ENCODE measurements around the gene TET1.
"Not testable (repeated sequence)": the region's sequence is repeated elsewhere in the genome, so short reads cannot be mapped to it uniquely, and the experiment has no call there.

Gene TET1

DNA sequence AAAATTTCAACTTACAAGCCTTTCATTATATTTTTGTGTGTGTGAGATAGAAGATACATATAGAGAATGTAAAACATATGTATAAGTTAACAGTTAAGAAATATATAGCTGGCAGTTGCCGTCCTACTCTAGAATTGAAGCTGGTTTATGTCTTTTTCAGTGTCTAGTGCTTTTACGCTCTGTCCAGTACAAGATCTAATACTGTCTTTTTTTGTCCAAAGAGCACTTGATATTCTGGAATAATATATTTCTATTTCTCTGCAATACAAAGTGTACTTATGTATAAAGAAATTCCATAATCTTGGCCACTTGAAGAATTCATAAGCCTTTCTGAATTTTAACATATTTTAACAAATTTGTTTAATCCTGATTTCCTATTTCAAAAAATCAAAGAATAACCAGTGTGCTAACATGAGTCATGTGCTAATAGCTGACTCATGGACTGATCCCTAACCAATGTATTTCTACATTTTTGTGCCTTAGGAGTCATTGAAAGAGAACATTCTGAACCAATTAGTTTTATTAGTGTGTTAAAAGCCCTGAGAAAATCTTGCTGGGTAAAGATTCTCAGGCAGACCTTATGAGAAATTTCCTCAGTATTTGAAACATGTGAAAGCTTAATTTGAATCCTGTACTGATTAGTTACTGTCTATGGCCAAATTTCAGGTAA, 87.7 kb downstream of the TET1 start:
- DNase-seq (ENCODE audit: low spot score in 2 of 2), result no peak
- no peaks in the 10 kb centered on the region for H3K27me3 ChIP-seq (ENCODE audit: low read depth)

DNA sequence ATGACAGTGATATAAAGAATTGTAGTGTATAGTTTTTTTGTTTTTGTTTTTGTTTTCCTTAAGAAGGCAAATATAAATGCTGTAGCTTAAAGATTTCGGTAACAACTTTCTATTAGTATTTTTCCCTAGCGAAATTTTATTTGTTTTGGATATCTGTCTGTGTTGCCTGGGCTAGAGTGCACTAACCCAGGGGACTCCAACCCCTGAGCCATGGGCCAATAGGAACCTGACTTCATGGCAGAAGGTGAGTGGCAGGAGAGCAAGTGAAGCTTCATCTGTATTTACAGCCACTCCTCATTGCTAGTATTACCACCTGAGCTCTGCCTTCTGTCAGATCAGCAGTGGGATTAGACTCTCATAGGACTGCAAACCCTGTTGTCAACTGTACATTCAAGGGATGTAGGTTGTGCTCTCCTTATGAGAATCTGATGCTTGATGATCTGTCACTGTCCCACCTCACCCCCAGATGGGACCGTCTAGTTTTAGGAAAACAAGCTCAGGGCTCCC, 95.5 kb downstream of the TET1 start:
- H3K4me3 ChIP-seq, result no peak overlapping the region
- no peaks in the 10 kb centered on the region for H3K27me3 ChIP-seq (ENCODE audit: low read depth)
- peaks cover 2% of the 10 kb centered on the region; the same call in 1 of the 2 replicates for H3K4me1 ChIP-seq
- H3K36me3 ChIP-seq (replicated peaks), result peaks cover 34% of the 10 kb centered on the region
- DNase-seq (ENCODE audit: low spot score in 2 of 2), result no peak
- in situ Hi-C loops (cut with MboI; ENCODE audit: low sequenced_read_pairs), result no loop called here
- H3K9me3 ChIP-seq, result no peaks in the 10 kb centered on the region

More for the DNA sequence above, 87.7 kb downstream of the TET1 start:
- Histone ChIP-seq H3K4me1 (peaks cover 17% of the 10 kb centered on the region), H3K4me3 (no peak overlapping the region), H3K9me3 (no peaks in the 10 kb centered on the region), H3K36me3 (replicated peaks) (peaks cover 39% of the 10 kb centered on the region)
- in situ Hi-C loops (cut with MboI; ENCODE audit: low sequenced_read_pairs), result no loop called here

DNA sequence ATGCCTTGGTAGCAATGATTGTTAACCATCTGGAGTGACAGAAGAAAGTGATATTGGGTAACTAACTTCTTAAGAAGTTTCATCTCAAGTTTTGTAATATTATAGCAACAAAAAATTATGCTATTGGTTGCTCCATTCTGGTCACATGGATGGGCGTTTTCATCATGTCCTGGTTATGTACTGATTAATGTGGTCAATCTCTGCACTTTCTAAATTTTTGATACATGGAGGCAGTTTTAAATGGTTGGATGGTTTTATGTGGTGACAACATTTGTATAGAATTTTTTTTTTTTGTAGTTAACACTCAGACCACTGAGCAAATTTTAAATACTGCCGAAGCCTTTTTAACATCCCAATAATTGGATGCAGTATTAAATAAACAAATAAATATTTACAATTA, 105.7 kb downstream of the TET1 start:
- DNase-seq (ENCODE audit: low spot score in 2 of 2), result no peak
- Histone ChIP-seq H3K36me3 (replicated peaks) (peaks cover 25% of the 10 kb centered on the region), H3K9me3 (no peaks in the 10 kb centered on the region), H3K4me1 (no peaks in the 10 kb centered on the region), H3K4me3 (no peak overlapping the region), H3K27me3 (ENCODE audit: low read depth) (no peaks in the 10 kb centered on the region)
- in situ Hi-C loops (cut with MboI; ENCODE audit: low sequenced_read_pairs), result no loop called here

DNA sequence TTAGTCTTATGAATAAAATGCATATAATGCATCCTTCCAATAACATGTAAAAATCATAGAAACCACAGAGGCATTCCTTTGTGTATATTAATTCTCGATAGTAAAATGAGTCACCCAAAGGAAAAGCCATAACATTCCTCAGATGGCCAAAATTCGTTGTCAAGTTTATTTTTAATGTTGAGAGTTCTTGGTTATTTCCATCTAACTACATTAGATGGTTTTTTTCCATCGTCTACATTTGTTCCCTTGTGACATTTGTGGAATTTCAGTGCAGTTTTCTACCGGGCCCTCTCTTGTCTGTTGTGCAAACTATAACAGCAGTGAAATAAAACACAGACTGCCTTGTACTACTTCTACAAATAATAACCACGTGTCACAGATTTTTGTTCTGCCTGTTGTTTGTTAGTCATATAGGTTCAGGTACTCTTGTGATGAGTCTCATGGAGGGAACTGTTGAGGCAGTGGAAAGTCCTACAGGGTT, 106.2 kb downstream of the TET1 start:
- Histone ChIP-seq H3K9me3 (no peaks in the 10 kb centered on the region), H3K4me1 (no peaks in the 10 kb centered on the region), H3K4me3 (no peak overlapping the region), H3K36me3 (replicated peaks) (peaks cover 27% of the 10 kb centered on the region), H3K27me3 (ENCODE audit: low read depth) (no peaks in the 10 kb centered on the region)
- DNase-seq (ENCODE audit: low spot score in 2 of 2), result no peak
- in situ Hi-C loops (cut with MboI; ENCODE audit: low sequenced_read_pairs), result no loop called here

DNA sequence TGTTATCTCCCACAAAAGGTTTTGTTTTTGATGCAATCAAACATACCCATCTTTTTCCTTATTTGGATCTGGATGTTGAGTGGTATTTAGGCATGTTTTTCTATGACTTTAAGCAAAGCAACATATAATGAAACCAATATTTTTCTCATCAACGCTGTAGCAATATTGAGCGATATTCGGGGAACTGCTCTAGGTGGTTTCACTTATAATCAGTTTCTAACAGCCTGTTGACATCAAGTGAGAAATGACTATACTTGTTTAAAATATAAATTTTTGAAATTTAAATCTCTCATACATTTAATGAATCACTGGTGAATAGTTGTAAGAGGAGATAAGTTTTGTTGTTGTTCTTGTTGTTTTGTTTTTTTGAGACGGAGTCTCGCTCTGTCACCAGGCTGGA, 108.1 kb downstream of the TET1 start:
- Histone ChIP-seq H3K4me3 (no peak overlapping the region), H3K36me3 (replicated peaks) (peaks cover 33% of the 10 kb centered on the region), H3K27me3 (ENCODE audit: low read depth) (no peaks in the 10 kb centered on the region), H3K4me1 (no peaks in the 10 kb centered on the region), H3K9me3 (no peaks in the 10 kb centered on the region)
- DNase-seq (ENCODE audit: low spot score in 2 of 2), result no peak
- in situ Hi-C loops (cut with MboI; ENCODE audit: low sequenced_read_pairs), result no loop called here

DNA sequence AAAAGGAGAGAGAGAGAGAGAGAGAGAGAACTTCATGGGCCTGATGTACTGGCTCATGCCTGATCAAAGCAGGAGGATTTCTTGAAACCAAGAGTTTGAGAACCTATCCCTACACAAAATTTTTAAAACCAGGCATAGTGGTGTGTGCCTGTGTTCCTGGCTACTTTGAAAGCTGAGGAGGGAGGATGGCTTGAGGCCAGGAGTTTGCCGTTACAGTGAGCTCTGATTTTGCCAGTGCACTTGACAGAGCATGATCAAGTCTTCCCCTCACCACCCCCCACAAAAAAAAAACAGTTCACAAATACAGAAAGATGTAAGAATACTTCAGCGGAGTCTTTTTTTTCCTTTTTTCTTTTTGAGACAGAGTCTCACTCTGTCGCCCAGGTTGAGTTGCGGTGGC, 108.8 kb downstream of the TET1 start:
- H3K36me3 ChIP-seq (replicated peaks), result peaks cover 34% of the 10 kb centered on the region
- no peaks in the 10 kb centered on the region for H3K27me3 ChIP-seq (ENCODE audit: low read depth)
- in situ Hi-C loops (cut with MboI; ENCODE audit: low sequenced_read_pairs), result no loop called here
- DNase-seq (ENCODE audit: low spot score in 2 of 2), result no peak
- no peak overlapping the region for H3K4me3 ChIP-seq
- H3K4me1 ChIP-seq, result no peaks in the 10 kb centered on the region
- no peaks in the 10 kb centered on the region for H3K9me3 ChIP-seq

DNA sequence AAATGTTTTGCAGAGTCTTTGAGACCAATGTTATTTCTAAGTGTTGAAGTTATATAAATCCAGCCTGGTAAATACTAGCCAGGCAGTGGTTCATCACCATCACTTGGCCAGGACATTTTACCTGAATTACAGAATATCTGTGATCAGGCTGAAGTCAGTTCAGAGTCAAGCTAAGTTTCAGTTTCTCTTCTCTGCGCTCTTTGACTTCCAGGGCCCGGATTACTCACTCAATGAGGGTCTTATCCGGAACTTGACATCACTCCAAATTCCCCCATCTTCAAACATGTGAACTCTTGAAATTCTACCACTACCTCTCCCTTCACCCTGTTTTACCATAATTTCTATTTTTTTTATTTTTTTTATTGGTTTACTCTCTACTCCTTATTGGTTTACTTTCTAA, 124.3 kb downstream of the TET1 start:
- H3K36me3 ChIP-seq (replicated peaks), result peaks cover 58% of the 10 kb centered on the region

DNA sequence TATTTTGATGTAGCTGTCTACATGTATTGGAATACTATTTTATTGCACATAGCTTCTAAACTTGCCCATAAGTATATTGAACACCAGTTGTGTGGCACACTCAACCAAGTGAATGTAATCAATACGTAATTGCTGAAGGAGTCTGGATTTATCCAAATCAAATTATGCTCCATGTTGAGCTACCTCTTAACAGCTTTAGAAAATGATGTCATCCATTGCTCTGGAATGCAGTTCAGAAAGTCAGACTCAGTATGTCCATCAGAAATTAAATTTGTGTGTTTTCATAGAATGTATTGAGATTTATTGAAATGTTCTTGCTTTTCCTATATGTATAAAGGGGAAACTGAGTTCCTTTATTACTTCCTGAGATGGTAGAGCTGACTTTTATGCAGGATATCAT, 135.9 kb downstream of the TET1 start:
- Histone ChIP-seq H3K27me3 (ENCODE audit: low read depth) (no peaks in the 10 kb centered on the region), H3K4me3 (no peak overlapping the region), H3K4me1 (no peaks in the 10 kb centered on the region), H3K36me3 (replicated peaks) (peaks cover 20% of the 10 kb centered on the region), H3K9me3 (no peaks in the 10 kb centered on the region)
- in situ Hi-C loops (cut with MboI; ENCODE audit: low sequenced_read_pairs), result no loop called here
- no peak for DNase-seq (ENCODE audit: low spot score in 2 of 2)

More for the DNA sequence above, 124.3 kb downstream of the TET1 start:
- H3K27me3 ChIP-seq (ENCODE audit: low read depth), result no peaks in the 10 kb centered on the region
- in situ Hi-C loops (cut with MboI; ENCODE audit: low sequenced_read_pairs), result no loop called here
- H3K4me3 ChIP-seq, result no peak overlapping the region
- H3K4me1 ChIP-seq, result no peaks in the 10 kb centered on the region
- DNase-seq (ENCODE audit: low spot score in 2 of 2), result no peak
- no peaks in the 10 kb centered on the region for H3K9me3 ChIP-seq

DNA sequence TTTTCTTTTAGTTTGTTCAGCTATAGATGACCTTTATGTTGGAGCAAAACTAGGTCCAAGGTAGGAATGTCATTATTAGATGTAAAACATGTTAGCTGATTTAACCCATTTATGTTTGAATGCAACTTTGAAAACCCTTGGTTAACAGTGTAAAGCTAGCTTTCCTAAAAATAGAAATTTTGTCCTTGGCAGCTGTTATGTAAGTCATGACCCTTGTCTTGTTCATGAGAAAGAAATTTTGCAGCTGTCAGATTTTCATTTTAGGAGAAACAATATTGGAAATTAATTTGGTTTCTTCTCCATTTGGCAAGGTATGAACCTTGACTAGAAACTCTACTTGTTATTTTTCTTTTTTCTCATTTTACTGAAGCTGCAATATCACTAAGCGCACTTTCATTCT, 137.0 kb downstream of the TET1 start:
- no peak for DNase-seq (ENCODE audit: low spot score in 2 of 2)
- in situ Hi-C loops (cut with MboI; ENCODE audit: low sequenced_read_pairs), result no loop called here
- Histone ChIP-seq H3K4me3 (no peak overlapping the region), H3K36me3 (replicated peaks) (peaks cover 9% of the 10 kb centered on the region), H3K27me3 (ENCODE audit: low read depth) (no peaks in the 10 kb centered on the region), H3K9me3 (no peaks in the 10 kb centered on the region), H3K4me1 (no peaks in the 10 kb centered on the region)

DNA sequence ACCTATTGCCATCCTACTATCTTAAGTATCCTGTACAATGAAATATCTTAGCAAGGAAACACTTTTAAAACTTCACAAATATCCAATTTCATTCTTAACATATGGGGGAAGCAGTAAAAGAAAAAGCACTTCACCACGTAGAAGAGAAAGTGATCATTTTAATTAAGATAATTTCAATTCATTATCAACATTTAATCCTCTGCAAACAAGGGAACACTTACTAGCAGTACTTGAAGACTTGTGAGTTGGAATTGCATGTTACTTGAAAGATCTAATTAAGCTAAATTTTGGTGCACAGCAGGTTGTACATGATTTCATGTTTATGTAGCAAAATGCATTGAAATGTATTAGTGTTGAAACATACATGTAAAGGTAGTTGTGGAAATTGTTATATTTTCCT, 140.1 kb downstream of the TET1 start:
- Histone ChIP-seq H3K36me3 (replicated peaks) (no peaks in the 10 kb centered on the region), H3K9me3 (no peaks in the 10 kb centered on the region), H3K27me3 (ENCODE audit: low read depth) (no peaks in the 10 kb centered on the region), H3K4me1 (no peaks in the 10 kb centered on the region), H3K4me3 (no peak overlapping the region)
- in situ Hi-C loops (cut with MboI; ENCODE audit: low sequenced_read_pairs), result no loop called here
- DNase-seq (ENCODE audit: low spot score in 2 of 2), result no peak

DNA sequence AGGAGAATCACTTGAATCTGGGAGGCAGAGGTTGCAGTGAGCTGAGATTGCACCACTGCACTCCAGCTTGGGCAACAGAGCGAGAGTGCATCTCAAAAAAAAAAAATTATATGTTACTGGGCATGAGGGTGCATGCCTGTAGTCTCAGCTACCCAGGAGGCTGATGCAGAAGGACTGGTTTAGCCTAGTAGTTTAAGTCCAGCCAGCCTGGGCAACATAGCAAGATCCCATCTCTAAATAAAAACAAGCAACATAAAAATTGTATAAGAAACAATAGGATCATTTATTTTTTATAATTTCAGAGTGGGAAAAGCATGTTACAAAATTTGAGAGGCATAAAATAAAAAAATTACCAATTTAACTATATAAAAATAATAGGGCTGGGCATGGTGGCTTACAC, 145.4 kb downstream of the TET1 start:
- Histone ChIP-seq H3K4me3 (no peak overlapping the region), H3K4me1 (no peaks in the 10 kb centered on the region), H3K27me3 (ENCODE audit: low read depth) (no peaks in the 10 kb centered on the region), H3K36me3 (replicated peaks) (no peaks in the 10 kb centered on the region), H3K9me3 (no peaks in the 10 kb centered on the region)
- DNase-seq (ENCODE audit: low spot score in 2 of 2), result no peak
- in situ Hi-C loops (cut with MboI; ENCODE audit: low sequenced_read_pairs), result no loop called here

DNA sequence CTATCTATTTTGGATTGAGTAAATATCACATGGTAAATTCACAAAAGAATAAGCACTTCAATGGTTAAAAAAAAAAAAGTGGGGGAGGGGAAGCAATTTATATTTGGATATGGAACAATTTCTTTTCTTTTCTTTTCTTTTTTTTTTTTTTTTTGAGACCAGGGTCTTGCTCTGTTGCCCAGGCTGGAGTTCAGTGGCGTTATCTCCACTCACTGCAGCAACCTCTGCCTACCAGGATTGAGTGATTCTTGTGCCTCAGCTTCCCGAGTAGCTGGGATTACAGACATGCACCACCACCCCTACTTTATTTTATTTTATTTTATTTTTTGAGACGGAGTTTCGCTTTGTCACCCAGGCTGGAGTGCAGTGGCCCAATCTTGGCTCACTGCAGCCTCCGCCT, 148.8 kb downstream of the TET1 start:
- DNase-seq (ENCODE audit: low spot score in 2 of 2); H3K4me3 ChIP-seq; H3K4me1 ChIP-seq; H3K27me3 ChIP-seq (ENCODE audit: low read depth); H3K9me3 ChIP-seq; H3K36me3 ChIP-seq (replicated peaks); in situ Hi-C loops (cut with MboI; ENCODE audit: low sequenced_read_pairs): not testable (repeated sequence)

DNA sequence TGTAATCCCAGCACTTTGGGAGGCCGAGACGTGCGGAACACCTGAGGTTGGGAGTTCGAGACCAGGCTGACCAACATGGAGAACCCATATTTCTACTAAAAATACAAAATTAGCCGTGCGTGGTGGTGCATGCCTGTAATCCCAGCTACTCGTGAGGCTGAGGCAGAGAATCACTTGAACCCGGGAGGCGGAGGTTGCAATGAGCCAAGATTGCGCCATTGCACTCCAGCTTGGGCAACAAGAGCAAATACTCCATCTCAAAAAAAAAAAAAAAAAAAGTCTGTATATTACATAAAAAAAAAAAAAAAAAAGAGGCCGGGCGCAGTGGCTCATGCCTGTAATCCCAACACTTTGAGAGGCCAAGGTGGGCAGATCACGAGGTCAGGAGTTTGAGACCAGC, 152.9 kb downstream of the TET1 start:
- H3K36me3 ChIP-seq (replicated peaks); H3K9me3 ChIP-seq; H3K4me1 ChIP-seq; DNase-seq (ENCODE audit: low spot score in 2 of 2); in situ Hi-C loops (cut with MboI; ENCODE audit: low sequenced_read_pairs); H3K4me3 ChIP-seq; H3K27me3 ChIP-seq (ENCODE audit: low read depth): not testable (repeated sequence)

DNA sequence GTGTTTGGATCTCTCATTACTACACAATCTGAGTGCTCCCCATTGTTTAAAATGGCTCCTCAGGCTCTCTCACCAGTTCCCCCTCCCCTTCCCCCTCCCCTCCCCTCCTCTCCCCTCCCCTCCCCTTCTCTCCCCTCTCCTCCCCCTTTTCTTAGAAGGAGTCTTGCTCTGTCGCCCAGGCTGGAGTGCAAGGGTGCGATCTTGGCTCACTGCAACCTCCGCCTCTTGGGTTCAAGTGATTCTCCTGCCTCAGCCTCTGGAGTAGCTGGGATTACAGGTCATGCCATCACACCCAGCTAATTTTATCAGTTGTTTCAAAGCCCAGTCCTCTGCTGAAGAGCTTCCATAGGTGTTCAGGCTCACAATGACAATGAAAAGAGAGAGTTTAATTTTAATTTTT, 157.3 kb downstream of the TET1 start:
- in situ Hi-C loops (cut with MboI; ENCODE audit: low sequenced_read_pairs), result no loop called here
- no peak for DNase-seq (ENCODE audit: low spot score in 2 of 2)
- Histone ChIP-seq H3K4me1 (no peaks in the 10 kb centered on the region), H3K36me3 (replicated peaks) (no peaks in the 10 kb centered on the region; the same call in 1 of the 2 replicates), H3K9me3 (peaks cover 2% of the 10 kb centered on the region; the same call in 1 of the 2 replicates), H3K4me3 (no peak overlapping the region), H3K27me3 (ENCODE audit: low read depth) (no peaks in the 10 kb centered on the region)

All from HAP-1 (cell line).